Loucy (cell line): ENCODE results near the gene DMGDH.

Source experiments
- H2AFZ ChIP-seq: fragments of 200-600 bp; sonication (generic); 2 replicates; pipeline ENCODE4 v1.6.0; 2016; ENCODE audit warnings: antibody characterized with exemption, mild to moderate bottlenecking, low read length, moderate library complexity
- H3F3A ChIP-seq: fragments of 200-600 bp; 2 replicates; pipeline ENCODE4 v1.6.0; 2016; ENCODE audit warnings: antibody characterized with exemption, low read depth, mild to moderate bottlenecking
- H3K27me3 ChIP-seq: fragments of 200-600 bp; sonication (generic); 2 replicates; pipeline ENCODE4 v1.6.1; 2014; ENCODE audit warnings: low read length, mild to moderate bottlenecking; ENCODE audit not compliant: insufficient read depth, poor library complexity, severe bottlenecking
- H3K36me3 ChIP-seq: fragments of 200-600 bp; sonication (generic); 2 replicates; pipeline ENCODE4 v1.6.1; 2016; ENCODE audit warnings: low read length; ENCODE audit not compliant: insufficient read depth
- H3K4me1 ChIP-seq: fragments of 200-600 bp; sonication (generic); 2 replicates; pipeline ENCODE4 v1.5.1; 2014; ENCODE audit warnings: low read length, mild to moderate bottlenecking; ENCODE audit not compliant: insufficient read depth, poor library complexity, severe bottlenecking
- H3K4me2 ChIP-seq: fragments of 200-600 bp; sonication (generic); 2 replicates; pipeline ENCODE4 v1.6.0; 2014; ENCODE audit warnings: antibody characterized with exemption, low read length, low read depth, mild to moderate bottlenecking; ENCODE audit not compliant: poor library complexity, severe bottlenecking
- H3K4me3 ChIP-seq: fragments of 200-600 bp; sonication (generic); 2 replicates; pipeline ENCODE4 v1.5.1; 2014; ENCODE audit warnings: low read length, mild to moderate bottlenecking, mixed read lengths; ENCODE audit not compliant: poor library complexity, severe bottlenecking
- H3K79me2 ChIP-seq: fragments of 200-600 bp; sonication (generic); 2 replicates; pipeline ENCODE4 v1.6.1; 2014; ENCODE audit warnings: low read length; ENCODE audit not compliant: insufficient read depth
- H3K9ac ChIP-seq: fragments of 200-600 bp; sonication (generic); 2 replicates; pipeline ENCODE4 v1.6.0; 2014; ENCODE audit warnings: mild to moderate bottlenecking, low read depth, low read length, moderate library complexity; ENCODE audit not compliant: poor library complexity, severe bottlenecking
- H3K9me2 ChIP-seq: fragments of 200-600 bp; sonication (generic); replicated peaks from 2 replicates; pipeline ENCODE4 v1.6.1; 2016; ENCODE audit warnings: low read depth, low read length, mixed read lengths
- H3K9me3 ChIP-seq: fragments of 200-600 bp; sonication (generic); 2 replicates; pipeline ENCODE4 v1.6.1; 2014; ENCODE audit warnings: mild to moderate bottlenecking, antibody characterized with exemption, low read length, low read depth; ENCODE audit not compliant: insufficient read depth
- H4K20me1 ChIP-seq: fragments of 200-600 bp; sonication (generic); 2 replicates; pipeline ENCODE4 v1.6.0; 2014; ENCODE audit warnings: antibody characterized with exemption, low read length, mild to moderate bottlenecking; ENCODE audit not compliant: insufficient read depth, poor library complexity, severe bottlenecking
- CTCF ChIP-seq: fragments of 200-600 bp; sonication (generic); conservative IDR thresholded peaks from 2 replicates; pipeline ENCODE4 v1.5.1; 2014; ENCODE audit warnings: mild to moderate bottlenecking, antibody characterized with exemption, low read length
- EZH2phosphoT487 ChIP-seq: fragments of 200-600 bp; IDR thresholded peaks from 2 replicates; pipeline ENCODE4 v1.6.1; 2018; ENCODE audit warnings: antibody characterized with exemption, mild to moderate bottlenecking, moderate library complexity, borderline replicate concordance

DMGDH gene

GRCh38 chr5:78959767-78960166 is 109.7 kb downstream of the DMGDH start:
- Histone ChIP-seq H3K79me2 (no peaks in the 10 kb centered on the region), H3K4me2 (no peak overlapping the region), H2AFZ (no peak overlapping the region), H3K9me2 (no peaks in the 10 kb centered on the region), H3K4me3 (no peak overlapping the region), H3K4me1 (no peaks in the 10 kb centered on the region), H3K9me3 (no peaks in the 10 kb centered on the region), H3F3A (no peaks in the 10 kb centered on the region), H4K20me1 (no peaks in the 10 kb centered on the region), H3K36me3 (peaks cover 16% of the 10 kb centered on the region; the same call in 1 of the 2 replicates), H3K27me3 (no peaks in the 10 kb centered on the region), H3K9ac (no peak overlapping the region)
- no peak for TF ChIP-seq CTCF
- no peak for TF ChIP-seq EZH2phosphoT487

- no peaks in the 10 kb centered on the region for H3K9me2 ChIP-seq
- H3K79me2 ChIP-seq, result no peaks in the 10 kb centered on the region
- peaks cover 7% of the 10 kb centered on the region; the same call in 1 of the 2 replicates for H3K36me3 ChIP-seq
- no peak overlapping the region for H3K9ac ChIP-seq
- no peaks in the 10 kb centered on the region for H4K20me1 ChIP-seq
- no peaks in the 10 kb centered on the region for H3F3A ChIP-seq
- H3K9me3 ChIP-seq, result no peaks in the 10 kb centered on the region
- H2AFZ ChIP-seq, result no peak overlapping the region
- H3K27me3 ChIP-seq, result no peaks in the 10 kb centered on the region
- TF ChIP-seq EZH2phosphoT487 (no peak), CTCF (no peak)
- no peaks in the 10 kb centered on the region for H3K4me1 ChIP-seq
- no peak overlapping the region for H3K4me2 ChIP-seq
- no peak overlapping the region for H3K4me3 ChIP-seq
Observed at GRCh38 chr5:78958672-78959445, 110.6 kb downstream of the DMGDH start.

GRCh38 chr5:78956901-78957300 is 112.6 kb downstream of the DMGDH start:
- Histone ChIP-seq H4K20me1 (no peaks in the 10 kb centered on the region), H3F3A (no peaks in the 10 kb centered on the region), H3K9ac (no peak overlapping the region), H2AFZ (no peak overlapping the region), H3K36me3 (peaks cover 4% of the 10 kb centered on the region; the same call in 1 of the 2 replicates), H3K27me3 (no peaks in the 10 kb centered on the region), H3K4me2 (no peak overlapping the region), H3K4me3 (no peak overlapping the region), H3K79me2 (no peaks in the 10 kb centered on the region), H3K9me2 (no peaks in the 10 kb centered on the region), H3K9me3 (no peaks in the 10 kb centered on the region), H3K4me1 (no peaks in the 10 kb centered on the region)
- no peak for TF ChIP-seq EZH2phosphoT487
